ENCODE measurements around the gene CDH23. TPM values are rescaled to one million over a fixed set of nuclear protein-coding genes. Genes with fewer than 3 reads are reported as not detected.

CDH23 gene
- total and polyA plus RNA-seq, 8 donors, result 3.4 to 64.6 (median 9.9) TPM

- no peak overlapping the region for H3K27ac ChIP-seq
- H3K9me3 ChIP-seq, result no peaks in the 10 kb centered on the region
- WGBS, 2 donors, result 57 to 61% methylated on average over 8 of the region's 8 CpGs
- intact Hi-C loops (cut with DNase I), result no loop called here
- H3K27me3 ChIP-seq, result no peaks in the 10 kb centered on the region
- DNase-seq (no peak), ATAC-seq (no peak), FAIRE-seq (no peak)
- no peak for TF ChIP-seq CTCF (IDR thresholded peaks at IDR 0.05)
- no peaks in the 10 kb centered on the region for H3K36me3 ChIP-seq
- H3K4me3 ChIP-seq, result no peak overlapping the region
- no peaks in the 10 kb centered on the region for H3K4me1 ChIP-seq
These were observed 221.9 kb downstream of the CDH23 start for GRCh38 chr10:71618598-71618997.

- H3K27ac ChIP-seq, result no peak overlapping the region
These were observed 223.9 kb downstream of the CDH23 start for GRCh38 chr10:71620642-71621041.

GRCh38 chr10:71621231-71622153, 224.8 kb downstream of the CDH23 start:
- no peaks in the 10 kb centered on the region for H3K9me3 ChIP-seq
- ATAC-seq (peak in 3 of 4 donors; percentile 26 to 49 (median 33)), DNase-seq (no peak), FAIRE-seq (no peak)
- 66 to 73% methylated on average over 12 of the region's 12 CpGs for WGBS, 2 donors
- no peak overlapping the region for H3K4me3 ChIP-seq
- H3K36me3 ChIP-seq, result no peaks in the 10 kb centered on the region
- H3K4me1 ChIP-seq, result no peaks in the 10 kb centered on the region
- H3K27me3 ChIP-seq, result no peaks in the 10 kb centered on the region
- TF ChIP-seq CTCF (IDR thresholded peaks at IDR 0.05), result no peak
- H3K27ac ChIP-seq, result no peak overlapping the region
- intact Hi-C loops (cut with DNase I), result no loop called here

More at GRCh38 chr10:71620642-71621041, 223.9 kb downstream of the CDH23 start:
- no peaks in the 10 kb centered on the region for H3K36me3 ChIP-seq
- no peak for TF ChIP-seq CTCF (IDR thresholded peaks at IDR 0.05)
- 77 to 78% methylated on average over 7 of the region's 7 CpGs for WGBS, 2 donors
- ATAC-seq (no peak), FAIRE-seq (no peak), DNase-seq (no peak)
- H3K27me3 ChIP-seq, result no peaks in the 10 kb centered on the region
- H3K9me3 ChIP-seq, result no peaks in the 10 kb centered on the region
- no peak overlapping the region for H3K4me3 ChIP-seq
- intact Hi-C loops (cut with DNase I), result no loop called here
- no peaks in the 10 kb centered on the region for H3K4me1 ChIP-seq

- no peaks in the 10 kb centered on the region for H3K9me3 ChIP-seq
- no peaks in the 10 kb centered on the region for H3K27me3 ChIP-seq
- no peaks in the 10 kb centered on the region for H3K36me3 ChIP-seq
- H3K4me1 ChIP-seq, result no peaks in the 10 kb centered on the region
- H3K4me3 ChIP-seq, result no peak overlapping the region
- H3K27ac ChIP-seq, result no peak overlapping the region
- FAIRE-seq (no peak), DNase-seq (peak in 2 of 6 donors; percentile 20 to 25), ATAC-seq (peak; percentile 59 to 83 (median 74))
- intact Hi-C loops (cut with DNase I), result no loop called here
- 53 to 70% methylated on average over 10 of the region's 10 CpGs for WGBS, 2 donors
- TF ChIP-seq CTCF (IDR thresholded peaks at IDR 0.05), result no peak
These were observed 225.4 kb downstream of the CDH23 start for GRCh38 chr10:71622154-71622526.

- H3K36me3 ChIP-seq, result no peaks in the 10 kb centered on the region
- intact Hi-C loops (cut with DNase I), result no loop called here
- DNase-seq, result no peak
- no peak overlapping the region for H3K27ac ChIP-seq
- WGBS, 2 donors, result 65 to 77% methylated on average over 8 of the region's 8 CpGs
- ATAC-seq, result peak in 1 of 4 donors; percentile 22
- H3K4me3 ChIP-seq, result no peak overlapping the region
- H3K4me1 ChIP-seq, result no peaks in the 10 kb centered on the region
- no peak for TF ChIP-seq CTCF (IDR thresholded peaks at IDR 0.05)
- no peak for FAIRE-seq
- no peaks in the 10 kb centered on the region for H3K27me3 ChIP-seq
- no peaks in the 10 kb centered on the region for H3K9me3 ChIP-seq
These were observed 225.9 kb downstream of the CDH23 start for GRCh38 chr10:71622616-71623015.
